Measurements from ENCODE around the gene ASTN2.

Gene ASTN2

DNA sequence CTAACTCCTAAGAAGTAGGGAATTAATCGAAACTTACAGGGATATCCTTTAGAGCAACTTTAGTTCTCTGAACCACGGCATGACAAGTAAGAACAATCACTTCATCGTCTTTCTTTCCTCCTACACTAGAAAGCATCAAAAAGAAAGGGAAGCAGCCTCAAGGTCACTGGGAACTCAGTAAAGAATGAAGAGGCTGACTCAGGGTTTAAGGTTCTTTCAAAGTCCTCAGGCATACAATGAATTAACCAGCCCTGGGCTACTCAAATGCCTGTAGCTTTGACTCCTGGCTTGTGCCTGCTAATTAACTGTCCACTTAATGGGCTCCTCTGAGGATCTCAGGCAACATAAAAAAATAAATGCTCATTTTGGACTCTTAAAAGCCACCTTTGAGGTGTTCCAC, 625.8 kb downstream of the ASTN2 start:
- no peak for DNase-seq

DNA sequence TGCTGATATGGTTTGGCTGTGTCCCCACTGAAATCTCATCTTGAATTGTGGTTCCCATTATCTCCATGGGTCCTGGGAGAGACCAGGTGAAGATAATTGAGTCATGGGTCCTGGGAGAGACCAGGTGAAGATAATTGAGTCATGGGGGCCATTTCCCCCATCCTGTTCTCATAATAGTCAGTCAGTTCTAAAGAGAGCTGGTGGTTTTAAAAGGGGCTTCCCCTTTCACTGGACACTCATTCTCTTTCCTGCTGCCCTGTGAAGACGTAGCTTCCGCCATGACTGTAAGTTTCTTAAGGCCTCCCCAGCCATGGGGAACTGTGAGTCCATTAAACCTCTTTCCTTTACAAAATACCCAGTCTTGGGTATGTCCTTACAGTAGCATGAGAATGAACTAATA, 628.1 kb downstream of the ASTN2 start:
- no peak for DNase-seq

- DNase-seq = no peak
Measured at GRCh38 chr9:116777116-116777515, 637.7 kb downstream of the ASTN2 start.

- DNase-seq = no peak
Measured at GRCh38 chr9:116774421-116775180, 640.3 kb downstream of the ASTN2 start.

DNA sequence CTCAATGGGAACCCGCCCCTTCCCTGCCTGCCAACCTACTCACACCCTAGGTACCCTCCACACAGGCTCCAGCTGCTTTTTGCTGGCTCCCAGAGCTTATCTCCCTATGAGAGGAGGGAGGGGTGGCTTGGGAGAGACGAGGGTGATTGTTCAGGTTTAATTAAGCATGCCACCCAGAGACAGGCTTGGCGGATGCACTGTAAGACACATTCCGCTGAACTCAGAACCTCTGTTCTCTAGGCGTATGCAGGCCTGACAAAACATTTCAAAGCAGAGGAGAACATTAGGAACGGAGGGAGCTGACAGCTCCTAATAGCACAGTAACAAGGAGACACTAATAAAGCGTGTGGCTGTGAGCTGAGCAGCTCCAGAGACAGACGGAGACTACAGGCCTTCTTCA, 647.6 kb downstream of the ASTN2 start:
- peak; percentile 61 for DNase-seq

DNA sequence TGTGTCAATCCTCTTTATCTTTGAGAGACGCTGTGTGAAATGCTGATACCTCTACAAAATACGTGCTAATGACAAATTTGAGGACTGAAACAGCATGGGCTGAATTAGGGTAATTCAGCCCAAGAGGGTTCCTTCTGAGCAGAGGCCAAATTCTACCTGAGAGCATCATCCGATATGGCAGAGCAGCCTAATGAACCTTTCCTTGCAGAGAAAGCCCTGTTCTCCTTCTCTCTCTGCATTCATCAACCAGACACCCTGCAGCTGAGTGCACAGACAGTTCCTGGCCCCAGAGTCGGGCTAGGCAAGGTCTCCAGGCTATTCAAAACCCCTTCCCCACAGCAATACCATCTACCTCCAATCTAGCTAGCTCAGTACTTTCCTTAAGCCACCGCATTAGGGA, 649.8 kb downstream of the ASTN2 start:
- no peak for DNase-seq

DNA sequence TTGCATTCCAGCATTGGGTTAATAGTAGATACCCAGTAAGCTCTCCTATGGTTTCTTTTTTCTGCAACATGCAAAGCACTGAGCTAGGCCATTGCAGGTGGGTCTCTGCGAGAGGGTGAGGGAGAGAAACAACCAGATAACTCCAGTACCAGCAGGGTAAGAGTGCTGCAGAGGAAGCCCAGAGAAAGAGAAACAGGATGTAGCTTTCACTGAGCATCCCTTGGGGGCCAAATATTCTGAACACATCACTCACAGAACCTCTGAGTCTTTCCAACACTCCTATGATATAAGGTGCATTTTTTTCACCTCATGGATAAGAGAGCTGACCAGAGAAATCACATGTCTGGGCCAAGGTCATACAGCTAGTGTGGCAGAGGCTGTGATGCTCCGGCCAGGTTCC, 651.1 kb downstream of the ASTN2 start:
- DNase-seq = no peak

- no peak for DNase-seq
Measured at GRCh38 chr9:116760636-116761035, 654.2 kb downstream of the ASTN2 start.

- DNase-seq = no peak
Measured at GRCh38 chr9:116757030-116757429, 657.8 kb downstream of the ASTN2 start.

DNA sequence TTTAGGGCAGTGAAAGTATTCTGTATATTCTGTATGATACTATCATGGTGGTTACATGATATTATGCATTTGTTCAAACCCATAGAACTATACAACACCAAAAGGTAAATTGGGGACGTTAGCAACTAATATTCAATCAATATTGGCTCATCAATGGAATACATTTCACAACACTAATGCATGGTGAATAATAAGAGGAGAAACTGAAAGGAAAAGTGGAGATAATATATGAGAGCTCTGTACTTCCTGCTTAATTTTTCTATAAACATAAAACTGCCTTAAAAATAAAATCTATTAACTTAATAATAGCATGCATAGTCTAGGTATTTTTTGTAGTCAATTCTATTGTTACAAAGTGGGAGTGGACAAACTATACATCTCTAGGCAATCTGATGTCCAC, 661.5 kb downstream of the ASTN2 start:
- DNase-seq = no peak

- no peak for DNase-seq
Measured at GRCh38 chr9:116750510-116750909, 664.3 kb downstream of the ASTN2 start.

GRCh38 chr9:116749772-116750171, 665.1 kb downstream of the ASTN2 start:
- DNase-seq = no peak

DNA sequence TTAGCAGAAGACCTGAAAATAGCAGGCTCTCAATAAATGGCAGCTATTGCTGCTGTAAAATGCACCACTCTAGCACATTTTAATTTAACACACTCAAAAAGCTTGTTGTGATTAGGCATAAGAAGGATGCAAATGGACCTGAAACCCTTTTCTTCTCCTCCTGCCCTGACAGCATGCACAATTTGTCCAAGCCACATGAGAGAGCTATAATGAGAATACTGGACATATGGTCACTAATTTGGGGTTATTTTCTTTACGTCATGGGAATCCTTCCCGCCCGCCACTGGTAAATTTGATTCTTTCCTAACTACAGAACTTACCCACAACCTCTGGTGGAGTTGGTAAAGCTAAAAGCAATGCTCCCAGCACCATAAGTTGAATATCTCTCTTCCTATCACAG, 665.7 kb downstream of the ASTN2 start:
- DNase-seq = no peak

DNA sequence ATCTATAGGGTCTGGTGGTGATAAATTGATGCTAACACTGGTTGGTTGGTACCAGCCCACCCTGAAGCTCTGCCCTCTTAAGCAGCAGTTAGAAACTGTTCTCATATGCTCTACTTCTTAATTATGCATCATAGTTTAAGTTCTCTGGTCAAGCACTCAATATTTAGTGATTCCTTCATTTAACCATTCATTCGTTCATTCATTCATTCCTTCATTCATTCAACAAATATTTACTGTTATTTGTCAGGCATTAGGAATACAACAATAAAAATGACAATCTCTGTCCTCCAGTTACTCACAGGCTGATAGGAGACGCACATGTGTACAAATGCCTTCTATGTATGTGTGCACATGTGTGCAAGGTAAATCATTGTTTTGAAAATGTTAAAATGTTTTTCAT, 673.1 kb downstream of the ASTN2 start:
- DNase-seq = no peak

- no peak for DNase-seq
Measured at GRCh38 chr9:116741086-116741740, 673.6 kb downstream of the ASTN2 start.

DNA sequence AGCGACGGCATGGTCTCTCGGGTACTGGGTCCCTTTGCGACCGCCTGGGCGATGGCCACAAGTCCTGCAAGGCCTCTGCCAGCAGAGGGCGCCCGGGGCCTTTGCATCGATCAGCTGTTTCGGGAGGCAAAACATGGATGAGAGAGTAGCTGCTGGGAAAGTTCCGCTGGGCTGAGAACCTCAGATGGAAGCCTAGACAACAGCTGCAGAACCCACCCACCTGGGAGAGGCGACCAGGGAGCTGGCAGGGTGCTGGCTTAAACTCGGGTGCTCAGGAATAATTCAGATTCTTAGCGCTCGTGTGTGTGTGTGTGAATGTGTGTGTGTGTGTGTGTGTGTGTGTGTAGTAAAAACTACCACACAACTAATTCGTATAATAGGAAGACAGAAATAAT, 677.7 kb downstream of the ASTN2 start:
- peak; percentile 86 for DNase-seq

DNA sequence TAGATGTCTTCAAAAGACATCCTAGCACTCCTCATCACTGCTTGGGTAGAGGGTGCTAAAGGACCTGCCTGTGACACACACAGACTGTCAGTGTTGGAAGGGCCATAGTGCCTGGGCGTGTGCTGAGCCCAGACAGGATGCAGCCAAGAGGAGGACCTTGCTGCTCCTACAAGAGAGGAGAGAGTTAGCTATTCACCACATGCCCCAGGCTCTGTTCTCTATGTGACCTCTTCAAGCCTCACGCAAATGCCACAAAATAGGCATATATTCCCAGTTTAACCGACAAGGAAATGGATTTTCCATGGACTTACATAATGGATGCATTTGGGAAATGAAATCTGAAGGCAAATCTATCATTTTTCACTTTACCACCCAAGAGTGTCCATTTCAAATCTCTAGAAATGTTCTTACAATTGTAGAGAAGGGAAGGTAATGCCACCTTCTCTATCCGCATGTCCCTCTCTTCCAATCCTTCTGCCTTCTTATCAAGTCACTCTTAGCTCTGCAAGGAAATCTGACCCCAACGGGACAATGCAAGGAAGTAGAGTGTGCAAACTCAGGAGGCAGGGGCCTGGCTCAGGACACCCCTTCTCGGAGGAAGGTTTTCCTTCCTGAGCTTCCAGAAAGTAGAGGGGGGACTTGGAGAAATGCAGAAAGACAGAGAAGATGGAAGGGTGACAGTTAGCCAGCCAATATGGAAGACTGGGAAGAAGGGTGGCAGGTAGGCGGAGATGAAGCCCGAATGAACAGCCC, 678.3 kb downstream of the ASTN2 start:
- no peak for DNase-seq

DNA sequence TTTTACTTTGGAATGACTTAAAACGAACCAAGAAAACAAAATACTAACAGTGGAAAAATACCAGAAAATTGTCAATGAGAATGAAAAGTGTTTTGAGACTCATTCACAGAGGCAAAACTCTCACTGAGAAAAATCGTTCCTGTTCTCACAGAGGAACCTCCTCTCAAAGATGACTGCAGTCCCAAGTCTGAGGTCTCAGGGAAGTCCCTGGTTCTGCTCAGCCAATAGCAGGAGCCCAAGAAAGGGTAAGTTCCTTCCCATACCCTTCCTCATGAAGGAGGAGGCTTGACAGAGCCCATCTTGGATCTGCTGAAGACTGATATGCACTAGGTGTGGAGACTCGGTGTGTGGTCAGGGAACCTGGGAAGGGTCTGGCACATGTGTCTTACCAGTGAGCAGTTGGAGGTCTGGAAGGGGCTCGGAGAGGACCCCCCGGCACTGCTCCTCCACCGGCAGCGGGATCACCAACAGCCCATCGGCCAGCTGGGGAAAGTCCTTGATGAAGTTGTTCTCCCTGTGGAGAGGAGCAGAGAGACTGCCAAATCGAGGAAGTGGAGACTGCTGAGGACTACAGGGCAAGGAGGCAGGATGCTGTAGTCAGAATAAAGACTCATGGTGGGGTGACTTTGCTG, 681.7 kb downstream of the ASTN2 start:
- DNase-seq = no peak

DNA sequence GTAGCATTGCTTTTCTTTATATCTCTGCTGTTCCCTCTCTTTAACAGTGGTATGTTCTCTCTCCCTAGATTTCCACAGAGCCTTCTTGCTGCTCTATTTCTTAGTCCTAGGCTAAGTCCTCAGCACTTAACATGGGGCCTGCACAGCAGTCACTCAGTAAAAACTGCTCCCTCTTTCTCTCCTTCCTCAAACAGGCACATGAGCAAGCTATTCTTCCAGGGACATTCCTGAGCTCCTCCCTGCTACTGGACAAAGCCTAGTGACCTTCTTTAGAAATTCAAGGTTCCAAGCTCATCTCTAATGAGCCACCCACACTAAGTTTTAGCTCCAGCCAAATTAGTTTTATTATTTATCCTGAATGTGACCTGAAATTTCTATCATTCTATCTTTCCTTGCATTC, 688.3 kb downstream of the ASTN2 start:
- DNase-seq = no peak

- DNase-seq = no peak
Measured at GRCh38 chr9:116724123-116724522, 690.7 kb downstream of the ASTN2 start.

GRCh38 chr9:116721944-116722343, 692.9 kb downstream of the ASTN2 start:
- no peak for DNase-seq

GRCh38 chr9:116721411-116721810, 693.4 kb downstream of the ASTN2 start:
- no peak for DNase-seq

- no peak for DNase-seq
Measured at GRCh38 chr9:116720111-116720510, 694.7 kb downstream of the ASTN2 start.

- DNase-seq = no peak
Measured at GRCh38 chr9:116718111-116718510, 696.7 kb downstream of the ASTN2 start.

Measured in NCI-H2029 (cell line).